ENCODE results near the gene ACTN1. TPM values are rescaled to one million over a fixed set of nuclear protein-coding genes. Genes with fewer than 3 reads are reported as not detected.
"Not testable (repeated sequence)": the region's sequence is repeated elsewhere in the genome, so short reads cannot be mapped to it uniquely, and the experiment has no call there.

Gene ACTN1
- total RNA-seq, result 12.2 TPM

- DNase-seq, result peak; percentile 88
Observed at GRCh38 chr14:68979021-68979721, at the start of gene ACTN1. TSS of gene ACTN1 (minus strand) at chr14:68979302. CDS start at chr14:68979056, 246 bp downstream.

- no peak for DNase-seq
Observed at GRCh38 chr14:69027242-69027913, 48.3 kb upstream of the ACTN1 start.

GRCh38 chr14:69023035-69023434 is 43.9 kb upstream of the ACTN1 start:
- no peak for DNase-seq

GRCh38 chr14:69022093-69022492 is 43.0 kb upstream of the ACTN1 start:
- not testable (repeated sequence) for DNase-seq

- DNase-seq, result no peak
Observed at GRCh38 chr14:69017706-69018105, 38.6 kb upstream of the ACTN1 start.

GRCh38 chr14:69014829-69015259 is 35.7 kb upstream of the ACTN1 start:
- peak; percentile 19 for DNase-seq

DNA sequence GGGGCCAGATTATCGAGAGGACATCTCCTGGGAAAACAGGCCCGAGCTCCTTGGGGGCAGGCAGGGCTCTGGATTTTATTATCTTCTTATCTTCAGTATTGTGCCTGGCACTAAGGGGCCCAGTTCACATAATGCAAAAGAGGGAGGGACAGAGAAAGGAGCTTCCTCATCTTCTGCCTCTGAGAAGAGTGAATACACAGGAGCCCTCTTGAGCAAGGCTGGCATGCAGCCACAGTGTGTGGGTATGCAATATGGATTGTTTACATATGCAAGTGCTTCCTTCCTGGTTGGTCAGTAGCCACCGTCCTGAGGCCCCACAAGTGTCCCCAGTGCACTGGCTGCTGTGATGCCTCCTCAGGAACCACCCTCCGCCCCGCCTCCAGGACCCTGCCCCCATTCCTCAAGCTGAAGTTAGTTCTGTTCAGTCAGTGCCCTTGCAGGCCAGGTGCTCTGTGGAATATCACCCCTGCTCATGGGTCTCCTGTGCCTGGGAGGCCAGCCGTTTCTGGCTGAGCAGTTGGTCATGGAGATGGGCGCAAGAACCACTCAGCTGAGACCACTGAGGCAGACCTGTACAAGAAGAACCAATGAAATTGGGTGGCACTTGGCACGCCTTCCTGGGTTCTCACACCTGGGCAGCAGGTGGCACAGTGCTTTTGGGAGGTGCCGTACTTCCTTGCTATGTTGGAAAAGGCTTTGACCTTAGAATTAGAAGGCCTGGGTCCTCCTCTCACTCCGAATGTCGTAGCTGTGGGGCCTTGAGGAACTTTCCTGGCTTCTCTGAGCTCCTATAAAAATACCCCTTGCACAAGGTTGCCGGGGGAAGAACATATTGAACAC is 35.1 kb upstream of the ACTN1 start:
- DNase-seq, result no peak

DNA sequence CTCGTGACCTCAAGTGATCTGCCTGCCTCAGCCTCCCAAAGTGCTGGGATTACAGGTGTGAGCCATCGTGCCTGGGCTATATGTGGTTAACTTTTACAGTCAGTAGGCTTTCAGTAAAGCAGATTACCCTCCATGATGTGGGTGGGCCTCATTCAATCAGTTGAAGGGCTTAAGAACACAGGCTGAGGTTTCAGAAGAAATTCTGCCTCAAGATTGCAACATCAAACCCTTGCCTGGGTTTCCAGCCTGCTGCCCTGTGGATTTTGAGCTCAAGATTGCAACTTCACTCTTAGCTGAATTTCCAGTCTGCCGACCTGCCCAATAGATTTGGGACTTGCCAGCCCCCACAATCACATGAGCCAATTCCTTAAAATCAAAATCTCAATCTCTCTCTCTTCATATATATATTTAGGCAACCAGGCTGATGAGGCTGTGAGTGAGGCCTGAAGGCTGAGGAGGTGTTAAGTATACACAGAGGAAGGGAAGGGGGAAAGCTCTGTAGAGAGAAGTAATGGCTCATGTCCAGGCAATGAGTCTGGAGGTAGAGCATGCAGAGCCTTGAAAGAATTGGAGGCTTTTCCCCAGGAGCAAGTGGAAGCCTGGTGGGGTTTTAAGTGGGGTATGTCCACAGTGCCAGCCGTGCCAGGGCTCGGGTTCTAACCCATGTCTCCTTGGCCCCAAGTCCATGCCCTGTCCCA is 33.3 kb upstream of the ACTN1 start:
- no peak for DNase-seq

- no peak for DNase-seq
Observed at GRCh38 chr14:69010648-69011047, 31.5 kb upstream of the ACTN1 start.

DNA sequence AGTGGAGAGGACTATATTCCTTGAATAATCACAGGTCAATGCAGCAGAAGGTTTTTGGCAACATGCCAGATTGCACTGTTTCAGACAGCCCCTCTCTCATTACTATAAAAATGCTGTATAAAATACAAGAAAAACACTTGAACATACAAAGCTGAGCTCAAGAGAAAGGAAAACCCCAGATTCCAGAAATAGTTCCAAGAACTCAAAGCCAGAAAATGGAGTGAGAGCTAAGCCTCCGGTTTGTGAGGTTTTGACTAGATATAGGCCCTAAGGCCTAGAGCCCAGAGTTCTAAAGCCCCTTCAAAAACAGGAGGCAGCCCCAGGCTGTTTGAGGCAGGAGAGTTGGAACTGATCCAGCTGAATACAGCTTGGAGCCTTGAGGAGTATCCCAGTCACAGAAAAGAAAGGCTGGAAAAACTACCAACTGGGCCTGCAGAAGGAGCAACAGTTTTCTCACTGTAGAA is 29.4 kb upstream of the ACTN1 start:
- DNase-seq, result no peak

GRCh38 chr14:69006346-69006745 is 27.2 kb upstream of the ACTN1 start:
- no peak for DNase-seq

GRCh38 chr14:69005432-69006148 is 26.5 kb upstream of the ACTN1 start:
- peak; percentile 31 for DNase-seq

- no peak for DNase-seq
Observed at GRCh38 chr14:69004731-69005431, 25.8 kb upstream of the ACTN1 start.

DNA sequence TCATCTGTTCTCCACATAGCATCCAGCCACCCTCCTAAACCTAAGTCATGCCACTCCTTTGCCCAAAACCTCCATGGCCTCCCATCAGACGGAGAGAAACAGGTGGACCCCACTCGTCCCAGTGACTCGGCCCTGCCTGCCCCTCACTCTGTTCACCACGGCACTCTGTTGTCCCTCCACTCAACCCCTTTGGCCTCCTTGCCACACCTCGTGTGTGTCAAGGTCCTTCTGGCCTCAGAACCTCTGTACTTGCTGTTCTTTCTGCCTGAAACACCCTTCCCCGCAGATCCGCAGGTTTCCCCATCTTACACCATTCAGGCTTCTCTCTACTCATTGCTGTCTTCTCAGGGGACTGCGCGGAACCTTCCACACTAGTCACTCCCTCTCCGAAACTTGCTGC is 24.5 kb upstream of the ACTN1 start:
- no peak for DNase-seq

- no peak for DNase-seq
Observed at GRCh38 chr14:69002069-69002468, 23.0 kb upstream of the ACTN1 start.

- DNase-seq, result no peak
Observed at GRCh38 chr14:69001375-69001774, 22.3 kb upstream of the ACTN1 start.

GRCh38 chr14:68998062-68998461 is 19.0 kb upstream of the ACTN1 start:
- no peak for DNase-seq

DNA sequence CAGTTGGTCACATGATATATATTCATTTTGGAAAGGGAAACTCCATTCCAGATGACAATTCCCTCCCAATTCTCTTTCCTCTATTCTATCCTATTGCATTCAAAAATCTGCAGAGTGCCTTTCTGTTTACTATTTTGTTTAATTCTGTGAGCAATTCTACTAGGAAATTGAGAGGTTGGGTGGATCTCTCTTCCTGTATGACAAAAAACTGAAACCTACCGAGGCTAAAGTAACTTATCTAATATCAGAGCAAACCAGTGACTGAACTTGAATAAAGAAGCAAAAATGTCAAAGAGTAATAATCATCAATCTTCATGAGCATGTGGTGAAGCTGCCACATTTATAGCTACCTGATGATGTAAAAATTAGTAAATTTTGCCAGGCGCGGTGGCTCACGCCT is 16.6 kb upstream of the ACTN1 start:
- no peak for DNase-seq

GRCh38 chr14:68994056-68994455 is 15.0 kb upstream of the ACTN1 start:
- DNase-seq, result no peak

- DNase-seq, result no peak
Observed at GRCh38 chr14:68987653-68988036, 8.5 kb upstream of the ACTN1 start.

All from occipital lobe (tissue), 2 donors.